Esophagus muscularis mucosa (tissue), 4 donors: ENCODE measurements around the gene MFF. TPM values are rescaled to one million over a fixed set of nuclear protein-coding genes. Genes with fewer than 3 reads are reported as not detected.
"Not testable (repeated sequence)": the region's sequence is repeated elsewhere in the genome, so short reads cannot be mapped to it uniquely, and the experiment has no call there.

ENCODE experiments used
- DNase-seq: peaks from one replicate; pipeline ENCODE4 v3.0.0-alpha.2; 2017; ENCODE audit errors: extremely low spot score
- H3K27ac ChIP-seq, 4 donors: fragments of 200-600 bp; sonication (generic); replicated peaks in 1 of 4; 1 replicate in 3 of 4; 2 replicates in 1 of 4; pipeline ENCODE4 v1.5.1; 2016 to 2019; ENCODE audit warnings: mild to moderate bottlenecking in 1 of 4
- H3K27me3 ChIP-seq, 4 donors: fragments of 200-600 bp; sonication (generic); one replicate each; pipeline versions ENCODE4 v1.5.1 to v1.6.0; 2016 to 2019
- H3K36me3 ChIP-seq, 4 donors: fragments of 200-600 bp; sonication (generic); one replicate each; pipeline ENCODE4 v1.5.1; 2016 to 2019
- H3K4me1 ChIP-seq, 4 donors: fragments of 200-600 bp; sonication (generic); one replicate each; pipeline ENCODE4 v1.5.1; 2016 to 2019
- H3K4me3 ChIP-seq, 4 donors: fragments of 200-600 bp; sonication (generic); 1 replicate in 2 of 4; 2 replicates in 2 of 4; pipeline ENCODE4 v1.5.1; 2016 to 2019; ENCODE audit warnings: mild to moderate bottlenecking in 4 of 4, moderate library complexity in 1 of 4
- H3K9me3 ChIP-seq, 4 donors: fragments of 200-600 bp; sonication (generic); 1 replicate in 3 of 4; 2 replicates in 1 of 4; pipeline ENCODE4 v1.5.1; 2016 to 2019
- CTCF ChIP-seq, 3 experiments: fragments of 200-600 bp in 2 of 3; fragments of 450-650 bp in 1 of 3; sonication (generic) in 2 of 3; IDR thresholded peaks; one replicate each; pipeline ENCODE4 v1.5.1; 2017 to 2019; ENCODE audit warnings: antibody characterized with exemption in 3 of 3, mild to moderate bottlenecking in 2 of 3, moderate library complexity in 1 of 3
- EP300 ChIP-seq: sonication (generic); formaldehyde crosslinking; IDR thresholded peaks from one replicate; pipeline ENCODE4 v1.6.1; 2017; ENCODE audit warnings: antibody characterized with exemption
- POLR2A ChIP-seq: fragments of 450-650 bp; IDR thresholded peaks from one replicate; pipeline ENCODE4 v1.6.1; 2017; ENCODE audit warnings: antibody characterized with exemption, moderate library complexity, mild to moderate bottlenecking, low read depth
- POLR2AphosphoS5 ChIP-seq, 2 donors: sonication (generic); formaldehyde crosslinking; IDR thresholded peaks; one replicate each; pipeline ENCODE4 v1.6.1; 2017; ENCODE audit warnings: antibody characterized with exemption in 2 of 2
- WGBS: methylation state at CpG from one replicate; pipeline ENCODE4 v1.1.5; 2018; 5-methylcytosine and 5-hydroxymethylcytosine counted together
- intact Hi-C: fragments of 100-400 bp; cut with DNase I; formaldehyde crosslinking; loops from one replicate; pipeline ENCODE4 v1.15.1; 2023
- total RNA-seq, 4 donors: library from RNA; depleted of rRNA; stranded (reverse); fragments of >200 nt; gene quantifications; one replicate each; pipeline versions ENCODE4 v1.1.0 to v1.2.1, GENCODE V29; 2016

Gene MFF
- total RNA-seq, 4 donors from 2014 or later: 117 to 135 (median 125) TPM

- DNase-seq: no peak
- intact Hi-C loops: no loop called here
- Histone ChIP-seq H3K4me3 (no peak overlapping the region), H3K4me1 (no peaks in the 10 kb centered on the region), H3K27me3 (no peaks in the 10 kb centered on the region), H3K9me3 (no peaks in the 10 kb centered on the region), H3K27ac (no peak overlapping the region), H3K36me3 (peaks cover 4 to 54% (median 29%) of the 10 kb centered on the region in 4 donors)
- WGBS: 88% methylated on average over 7 of the region's 7 CpGs
- no peak for TF ChIP-seq POLR2A
- no peak for TF ChIP-seq POLR2AphosphoS5 (IDR thresholded peaks at IDR 0.05)
- TF ChIP-seq CTCF (IDR thresholded peaks at IDR 0.05): no peak
- no peak for TF ChIP-seq EP300
Observed at GRCh38 chr2:227349989-227350612, 25.1 kb downstream of the MFF start.

GRCh38 chr2:227351639-227352038 lies 26.6 kb downstream of the MFF start:
- Histone ChIP-seq H3K36me3 (peaks cover 14 to 60% (median 39%) of the 10 kb centered on the region in 4 donors), H3K27ac (no peak overlapping the region), H3K27me3 (no peaks in the 10 kb centered on the region), H3K9me3 (no peaks in the 10 kb centered on the region), H3K4me1 (no peaks in the 10 kb centered on the region), H3K4me3 (no peak overlapping the region)
- no peak for DNase-seq
- intact Hi-C loops: no loop called here
- TF ChIP-seq EP300 (no peak), CTCF (IDR thresholded peaks at IDR 0.05) (no peak), POLR2AphosphoS5 (IDR thresholded peaks at IDR 0.05) (no peak), POLR2A (no peak)
- WGBS: 59% methylated on average over 4 of the region's 4 CpGs

- peaks cover 34 to 64% (median 47%) of the 10 kb centered on the region in 4 donors for H3K36me3 ChIP-seq
- H3K4me3 ChIP-seq: no peak overlapping the region
- TF ChIP-seq POLR2AphosphoS5 (IDR thresholded peaks at IDR 0.05) (no peak), EP300 (no peak)
- 84% methylated on average over 5 of the region's 5 CpGs for WGBS
- intact Hi-C loops: no loop called here
- DNase-seq: no peak
- no peaks in the 10 kb centered on the region for H3K27me3 ChIP-seq
- H3K4me1 ChIP-seq: no peaks in the 10 kb centered on the region
- H3K27ac ChIP-seq: no peak overlapping the region
- no peaks in the 10 kb centered on the region for H3K9me3 ChIP-seq
Observed at GRCh38 chr2:227360351-227360750, 35.3 kb downstream of the MFF start.

GRCh38 chr2:227363756-227364155 lies 38.7 kb downstream of the MFF start:
- TF ChIP-seq POLR2A (no peak), POLR2AphosphoS5 (IDR thresholded peaks at IDR 0.05) (no peak), EP300 (no peak), CTCF (IDR thresholded peaks at IDR 0.05) (no peak)
- H3K36me3 ChIP-seq: peaks cover 6 to 30% (median 14%) of the 10 kb centered on the region in 4 donors
- H3K27me3 ChIP-seq: no peaks in the 10 kb centered on the region
- H3K4me1 ChIP-seq: peaks cover 0 to 16% (median 4%) of the 10 kb centered on the region in 4 donors
- WGBS: 89% methylated on average over 6 of the region's 6 CpGs
- H3K9me3 ChIP-seq: no peaks in the 10 kb centered on the region
- no peak for DNase-seq
- H3K27ac ChIP-seq: no peak overlapping the region
- intact Hi-C loops: no loop called here
- H3K4me3 ChIP-seq: no peak overlapping the region

GRCh38 chr2:227364585-227365263 lies 39.7 kb downstream of the MFF start:
- H3K36me3 ChIP-seq: peaks cover 0 to 20% (median 9%) of the 10 kb centered on the region in 4 donors
- H3K4me3 ChIP-seq, DNase-seq, H3K27ac ChIP-seq, H3K9me3 ChIP-seq, H3K27me3 ChIP-seq, intact Hi-C loops: not testable (repeated sequence)
- peaks cover 0 to 16% (median 4%) of the 10 kb centered on the region in 4 donors for H3K4me1 ChIP-seq
- 90% methylated on average over 11 of the region's 11 CpGs for WGBS
